Body of pancreas (tissue), 4 donors: ENCODE results near the gene TINAG.

Experiments
- CTCF ChIP-seq, 7 experiments: fragments of 450-650 bp in 4 of 7; fragments of 200-600 bp in 3 of 7; sonication (generic) in 3 of 7; IDR thresholded peaks; one replicate each; pipeline ENCODE4 v1.5.1; 2016 to 2019; ENCODE audit warnings: antibody characterized with exemption in 7 of 7
- POLR2A ChIP-seq, 3 donors: fragments of 450-650 bp; IDR thresholded peaks; one replicate each; pipeline ENCODE4 v1.6.1; 2016; ENCODE audit warnings: antibody characterized with exemption in 3 of 3, mild to moderate bottlenecking in 2 of 3

GRCh38 chr6:54404791-54405190 lies 96.5 kb downstream of the TINAG start:
- TF ChIP-seq POLR2A (IDR thresholded peaks at IDR 0.05) (no peak), CTCF (IDR thresholded peaks at IDR 0.05) (no peak)
